HL-60 (cell line): ENCODE results near the gene TSC1.

Experiments
- DNase-seq, 2 experiments: peaks; one replicate each; pipeline ENCODE4 v3.0.0-alpha.2; 2010 to 2020; ENCODE audit warnings: low read depth in 1 of 2, low spot score in 1 of 2
- H3K27ac ChIP-seq: fragments of 250-450 bp; sonication (Bioruptor Pico); replicated peaks from 2 replicates; pipeline ENCODE4 v1.5.1; 2020; ENCODE audit warnings: mild to moderate bottlenecking, moderate library complexity
- H3K27me3 ChIP-seq: fragments of 250-450 bp; sonication (Bioruptor Pico); 2 replicates; pipeline ENCODE4 v1.5.1; 2021; ENCODE audit warnings: mild to moderate bottlenecking, moderate library complexity; ENCODE audit not compliant: insufficient read depth, poor library complexity, severe bottlenecking
- H3K4me3 ChIP-seq: replicated peaks from 2 replicates; pipeline ENCODE4 v1.5.1; 2011; ENCODE audit warnings: mild to moderate bottlenecking, control low read depth, low read length; ENCODE audit not compliant: insufficient read depth
- CTCF ChIP-seq: IDR thresholded peaks from one replicate; pipeline ENCODE4 v1.5.1; 2011; ENCODE audit warnings: low read length, control low read depth, inconsistent platforms; ENCODE audit not compliant: insufficient read depth
- GABPA ChIP-seq: IDR thresholded peaks from 2 replicates; pipeline ENCODE4 v1.6.1; 2012; ENCODE audit warnings: low read depth
- POLR2AphosphoS5 ChIP-seq: IDR thresholded peaks from 2 replicates; pipeline ENCODE4 v1.6.1; 2012; ENCODE audit warnings: low read depth
- REST ChIP-seq: IDR thresholded peaks from 2 replicates; pipeline ENCODE4 v1.6.1; 2012; ENCODE audit warnings: low read depth; ENCODE audit not compliant: insufficient replicate concordance
- SPI1 ChIP-seq: IDR thresholded peaks from 2 replicates; pipeline ENCODE4 v1.6.1; 2012; ENCODE audit warnings: low read depth, mild to moderate bottlenecking, borderline replicate concordance

The TSC1 gene

GRCh38 chr9:132881826-132882225, 62.6 kb downstream of the TSC1 start:
- Histone ChIP-seq H3K4me3 (no peak overlapping the region), H3K27ac (no peak overlapping the region), H3K27me3 (no peaks in the 10 kb centered on the region)
- TF ChIP-seq CTCF (no peak), SPI1 (no peak), GABPA (no peak), REST (no peak), POLR2AphosphoS5 (no peak)
- peak in 1 of 2 experiments; percentile 36 for DNase-seq

GRCh38 chr9:132880324-132880661, 64.1 kb downstream of the TSC1 start:
- Histone ChIP-seq H3K27ac (peak overlapping the region; percentile 71), H3K4me3 (no peak overlapping the region), H3K27me3 (no peaks in the 10 kb centered on the region)
- no peak for DNase-seq
- TF ChIP-seq SPI1: 0 out of 2 replicates have a peak, but pooled peaks have one; percentile 15
- no peak for TF ChIP-seq GABPA
- TF ChIP-seq REST: no peak
- TF ChIP-seq CTCF: no peak
- TF ChIP-seq POLR2AphosphoS5: no peak

GRCh38 chr9:132879457-132880323, 64.7 kb downstream of the TSC1 start:
- Histone ChIP-seq H3K27ac (peak overlapping the region; percentile 71), H3K27me3 (no peaks in the 10 kb centered on the region), H3K4me3 (no peak overlapping the region)
- DNase-seq: peak; percentile 32 to 80
- TF ChIP-seq POLR2AphosphoS5 (no peak), SPI1 (peak; percentile 72)

- DNase-seq: peak; percentile 15 to 24
- TF ChIP-seq POLR2AphosphoS5 (no peak), CTCF (no peak), GABPA (no peak), SPI1 (no peak), REST (no peak)
- H3K27ac ChIP-seq: peak within 1 kb of the TSS; percentile 71
Observed at GRCh38 chr9:132878695-132879456, 65.5 kb downstream of the TSC1 start, which contains the start of gene SPACA9. Gene SPACA9, plus strand, starts transcription at chr9:132878898. Its CDS starts 5,050 bp downstream, at chr9:132883948.

More at GRCh38 chr9:132878695-132879456, 65.5 kb downstream of the TSC1 start, which contains the start of gene SPACA9:
- peak within 1 kb of the TSS; percentile 83 for H3K4me3 ChIP-seq
- H3K27me3 ChIP-seq: no peaks in the 10 kb centered on the region
